Sigmoid colon (tissue), 7 donors: ENCODE data around the gene FNDC10. TPM values are rescaled to one million over a fixed set of nuclear protein-coding genes. Genes with fewer than 3 reads are reported as not detected.
A peak's percentile ranks its signal among the peaks of the same experiment; 100 is the strongest.

Source experiments
- DNase-seq: peaks from one replicate; pipeline ENCODE4 v3.0.0-alpha.2; 2019
- H3K27ac ChIP-seq, 4 donors: fragments of 200-600 bp; sonication (generic); one replicate each; pipeline ENCODE4 v1.5.1; 2016 to 2019; ENCODE audit warnings: mild to moderate bottlenecking in 1 of 4
- H3K27me3 ChIP-seq, 3 donors: fragments of 200-600 bp; sonication (generic); one replicate each; pipeline ENCODE4 v1.5.1; 2019; ENCODE audit warnings: mild to moderate bottlenecking in 1 of 3
- H3K36me3 ChIP-seq, 4 donors: fragments of 200-600 bp; sonication (generic); one replicate each; pipeline ENCODE4 v1.5.1; 2016 to 2019
- H3K4me1 ChIP-seq, 4 donors: fragments of 200-600 bp; sonication (generic); one replicate each; pipeline ENCODE4 v1.5.1; 2017 to 2019
- H3K4me3 ChIP-seq, 4 donors: fragments of 200-600 bp; sonication (generic); one replicate each; pipeline ENCODE4 v1.5.1; 2017 to 2019; ENCODE audit warnings: mild to moderate bottlenecking in 2 of 4, moderate library complexity in 1 of 4
- H3K9me3 ChIP-seq, 4 donors: fragments of 200-600 bp in 3 of 4; sonication (generic) in 3 of 4; one replicate each; pipeline versions ENCODE4 v1.5.1 to v1.6.1; 2013 to 2019
- EP300 ChIP-seq, 4 donors: sonication (generic); formaldehyde crosslinking; IDR thresholded peaks; one replicate each; pipeline ENCODE4 v1.6.1; 2017; ENCODE audit warnings: antibody characterized with exemption in 4 of 4
- POLR2A ChIP-seq, 2 donors: fragments of 450-650 bp; IDR thresholded peaks; one replicate each; pipeline ENCODE4 v1.6.1; 2016; ENCODE audit warnings: antibody characterized with exemption in 2 of 2, mild to moderate bottlenecking in 2 of 2, moderate library complexity in 2 of 2
- POLR2AphosphoS5 ChIP-seq, 4 donors: sonication (generic); formaldehyde crosslinking; IDR thresholded peaks; one replicate each; pipeline ENCODE4 v1.6.1; 2017; ENCODE audit warnings: antibody characterized with exemption in 4 of 4
- WGBS, 2 donors: extraction: QIAGEN DNeasy Blood & Tissue Kit; methylation state at CpG; one replicate each; pipeline ENCODE4 v1.1.7; 2013; 5-methylcytosine and 5-hydroxymethylcytosine counted together
- intact Hi-C: fragments of 100-400 bp; cut with DNase I; formaldehyde crosslinking; loops from one replicate; pipeline ENCODE4 v1.15.1; 2023
- polyA plus RNA-seq, 3 donors: library from polyadenylated mRNA; stranded (reverse); fragments of 200-250 nt; gene quantifications; one replicate each; pipeline ENCODE4 v1.2.3, GENCODE V29; 2013
- total RNA-seq, 4 donors: library from RNA; depleted of rRNA; stranded (reverse); fragments of >200 nt; gene quantifications; one replicate each; pipeline ENCODE4 v1.1.0, GENCODE V29; 2016
- TF ChIP-seq, protein P1 (sequence below), 4 experiments: fragments of 450-650 bp in 3 of 4; fragments of 200-600 bp in 1 of 4; IDR thresholded peaks; one replicate each; pipeline ENCODE4 v1.5.1; 2016 to 2019; ENCODE audit warnings: antibody characterized with exemption in 4 of 4, mild to moderate bottlenecking in 3 of 4, moderate library complexity in 2 of 4
- donor health status: healthy with polysubstance abuse.
- donor health status: Bipolar disorder and iron deficiency.
- donor health status: healthy.

Gene FNDC10
- total and polyA plus RNA-seq, 7 donors = 0.82 to 3.5 (median 2.2) TPM

DNA sequence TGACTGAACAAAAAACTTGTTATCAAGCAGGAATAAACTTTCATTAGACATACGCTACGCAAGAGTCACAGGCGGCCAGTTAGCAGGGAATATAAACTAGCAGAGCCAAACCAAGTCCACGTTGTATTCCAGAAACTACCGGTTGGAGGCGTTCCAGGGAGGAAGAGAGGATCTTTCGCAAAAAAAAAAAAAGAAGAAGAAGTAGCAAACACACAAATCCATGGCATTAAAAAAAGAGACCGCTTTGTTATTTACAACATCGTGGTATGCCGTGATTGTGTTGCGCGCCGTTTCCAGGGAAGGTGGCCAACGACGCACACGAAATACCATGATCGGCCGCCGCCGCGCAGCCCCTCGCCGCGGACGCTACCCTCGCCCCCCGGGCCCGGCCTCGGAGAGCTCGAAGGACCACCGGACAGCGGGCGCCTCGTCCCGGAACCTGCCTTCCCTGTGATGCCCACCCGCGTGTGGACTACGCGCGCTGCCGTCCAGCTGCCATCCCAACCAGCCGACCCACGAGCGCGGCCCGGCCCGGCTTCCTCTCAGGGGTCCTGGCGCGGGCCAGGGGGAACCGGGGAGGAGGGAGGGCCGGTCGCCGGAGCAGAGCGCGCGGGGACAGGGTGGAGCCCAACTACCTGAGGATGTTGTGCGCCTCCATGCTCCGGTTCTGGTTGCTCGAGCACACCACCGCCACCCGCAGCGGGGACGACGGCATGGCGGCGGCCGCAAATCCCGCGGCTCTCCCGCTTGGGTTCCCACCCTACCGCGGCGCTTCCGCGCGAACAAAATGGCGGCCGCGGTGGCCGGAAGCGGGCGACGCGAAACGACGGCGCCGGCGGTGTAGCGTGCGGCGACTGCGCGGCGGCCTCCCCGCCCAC is 25.9 kb downstream of the FNDC10 start:
- no peaks in the 10 kb centered on the region for H3K36me3 ChIP-seq
- 0 to 1% methylated on average over 96 of the region's 96 CpGs for WGBS, 2 donors
- H3K4me1 ChIP-seq = peaks cover 0 to 48% (median 44%) of the 10 kb centered on the region in 4 donors
- TF ChIP-seq POLR2AphosphoS5 (IDR thresholded peaks at IDR 0.05) (peak in 2 of 4 donors; percentile 16 to 18), EP300 (IDR thresholded peaks at IDR 0.05) (no peak), POLR2A (IDR thresholded peaks at IDR 0.05) (no peak)
- TF ChIP-seq, protein P1, sequence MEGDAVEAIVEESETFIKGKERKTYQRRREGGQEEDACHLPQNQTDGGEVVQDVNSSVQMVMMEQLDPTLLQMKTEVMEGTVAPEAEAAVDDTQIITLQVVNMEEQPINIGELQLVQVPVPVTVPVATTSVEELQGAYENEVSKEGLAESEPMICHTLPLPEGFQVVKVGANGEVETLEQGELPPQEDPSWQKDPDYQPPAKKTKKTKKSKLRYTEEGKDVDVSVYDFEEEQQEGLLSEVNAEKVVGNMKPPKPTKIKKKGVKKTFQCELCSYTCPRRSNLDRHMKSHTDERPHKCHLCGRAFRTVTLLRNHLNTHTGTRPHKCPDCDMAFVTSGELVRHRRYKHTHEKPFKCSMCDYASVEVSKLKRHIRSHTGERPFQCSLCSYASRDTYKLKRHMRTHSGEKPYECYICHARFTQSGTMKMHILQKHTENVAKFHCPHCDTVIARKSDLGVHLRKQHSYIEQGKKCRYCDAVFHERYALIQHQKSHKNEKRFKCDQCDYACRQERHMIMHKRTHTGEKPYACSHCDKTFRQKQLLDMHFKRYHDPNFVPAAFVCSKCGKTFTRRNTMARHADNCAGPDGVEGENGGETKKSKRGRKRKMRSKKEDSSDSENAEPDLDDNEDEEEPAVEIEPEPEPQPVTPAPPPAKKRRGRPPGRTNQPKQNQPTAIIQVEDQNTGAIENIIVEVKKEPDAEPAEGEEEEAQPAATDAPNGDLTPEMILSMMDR (IDR thresholded peaks at IDR 0.05) = peak in 1 of 4 experiments; percentile 5
- peak overlapping the region; percentile 97 to 100 (median 99) for H3K27ac ChIP-seq
- no peaks in the 10 kb centered on the region for H3K27me3 ChIP-seq
- H3K4me3 ChIP-seq = peak overlapping the region; percentile 95 to 100 (median 98)
- DNase-seq = peak; percentile 75
- H3K9me3 ChIP-seq = no peaks in the 10 kb centered on the region
- intact Hi-C loops = loop anchor here (2.0 kb wide), 1 partner anchor 41 kb away; the partner anchor contains the start of gene MIB2

DNA sequence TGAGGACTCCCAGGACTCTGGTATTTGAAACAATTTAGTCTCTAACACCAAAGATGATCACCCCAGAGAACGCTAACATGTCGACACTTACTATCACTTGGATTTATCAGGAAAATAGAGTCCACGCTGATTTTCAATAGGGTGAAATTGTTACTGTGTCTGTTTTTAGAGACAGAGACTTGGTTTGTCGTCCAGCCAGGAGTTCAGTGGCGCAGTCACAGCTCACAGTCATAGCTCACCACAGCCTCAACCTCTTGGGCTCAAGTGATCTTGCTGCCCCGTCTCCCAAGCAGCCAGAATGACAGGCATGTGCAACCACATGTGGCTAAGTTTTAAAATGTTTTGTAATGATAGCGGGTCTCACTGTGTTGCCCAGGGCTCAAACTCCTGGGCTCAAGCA is 30.6 kb downstream of the FNDC10 start:
- H3K4me3 ChIP-seq = no peak overlapping the region
- intact Hi-C loops = no loop called here
- peaks cover 0 to 60% (median 55%) of the 10 kb centered on the region in 4 donors for H3K4me1 ChIP-seq
- no peaks in the 10 kb centered on the region for H3K27me3 ChIP-seq
- no peak for TF ChIP-seq EP300 (IDR thresholded peaks at IDR 0.05)
- no peak for TF ChIP-seq POLR2AphosphoS5 (IDR thresholded peaks at IDR 0.05)
- TF ChIP-seq, protein P1 (IDR thresholded peaks at IDR 0.05) = no peak
- TF ChIP-seq POLR2A (IDR thresholded peaks at IDR 0.05) = no peak
- H3K36me3 ChIP-seq = peaks cover 3 to 9% (median 7%) of the 10 kb centered on the region in 4 donors
- no peak for DNase-seq
- no peaks in the 10 kb centered on the region for H3K9me3 ChIP-seq
- WGBS, 2 donors = 88 to 92% methylated on average over 7 of the region's 7 CpGs
- no peak overlapping the region for H3K27ac ChIP-seq

DNA sequence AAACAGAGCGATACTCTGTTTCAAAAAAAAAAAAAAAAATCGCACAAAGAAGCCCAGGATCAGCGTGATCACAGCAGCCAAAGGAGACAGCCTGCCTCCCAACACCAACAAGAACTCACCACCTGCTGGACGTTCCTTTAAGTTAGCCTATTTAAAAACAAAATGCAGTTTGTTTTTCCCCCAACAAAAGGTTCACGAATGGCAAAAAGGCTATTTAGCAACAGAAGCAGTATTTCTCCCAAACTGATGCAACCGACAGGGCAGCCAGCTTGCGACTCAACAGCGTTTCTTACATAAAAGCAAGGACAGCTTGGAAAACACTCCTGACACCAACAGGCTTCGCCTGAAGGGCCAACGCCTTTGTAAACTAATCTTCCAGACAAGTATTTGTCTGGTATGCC is 32.0 kb downstream of the FNDC10 start:
- intact Hi-C loops = no loop called here
- TF ChIP-seq EP300 (IDR thresholded peaks at IDR 0.05) (no peak), POLR2A (IDR thresholded peaks at IDR 0.05) (no peak), POLR2AphosphoS5 (IDR thresholded peaks at IDR 0.05) (no peak)
- TF ChIP-seq, protein P1 (IDR thresholded peaks at IDR 0.05) = no peak
- WGBS, 2 donors = 75 to 81% methylated on average over 10 of the region's 10 CpGs
- H3K4me3 ChIP-seq = no peak overlapping the region
- H3K36me3 ChIP-seq = peaks cover 15 to 21% (median 19%) of the 10 kb centered on the region in 4 donors
- no peaks in the 10 kb centered on the region for H3K27me3 ChIP-seq
- peak; percentile 66 for DNase-seq
- H3K27ac ChIP-seq = peak overlapping the region in 1 of 4 donors; percentile 31
- H3K9me3 ChIP-seq = no peaks in the 10 kb centered on the region
- H3K4me1 ChIP-seq = peaks cover 0 to 51% (median 46%) of the 10 kb centered on the region in 4 donors

DNA sequence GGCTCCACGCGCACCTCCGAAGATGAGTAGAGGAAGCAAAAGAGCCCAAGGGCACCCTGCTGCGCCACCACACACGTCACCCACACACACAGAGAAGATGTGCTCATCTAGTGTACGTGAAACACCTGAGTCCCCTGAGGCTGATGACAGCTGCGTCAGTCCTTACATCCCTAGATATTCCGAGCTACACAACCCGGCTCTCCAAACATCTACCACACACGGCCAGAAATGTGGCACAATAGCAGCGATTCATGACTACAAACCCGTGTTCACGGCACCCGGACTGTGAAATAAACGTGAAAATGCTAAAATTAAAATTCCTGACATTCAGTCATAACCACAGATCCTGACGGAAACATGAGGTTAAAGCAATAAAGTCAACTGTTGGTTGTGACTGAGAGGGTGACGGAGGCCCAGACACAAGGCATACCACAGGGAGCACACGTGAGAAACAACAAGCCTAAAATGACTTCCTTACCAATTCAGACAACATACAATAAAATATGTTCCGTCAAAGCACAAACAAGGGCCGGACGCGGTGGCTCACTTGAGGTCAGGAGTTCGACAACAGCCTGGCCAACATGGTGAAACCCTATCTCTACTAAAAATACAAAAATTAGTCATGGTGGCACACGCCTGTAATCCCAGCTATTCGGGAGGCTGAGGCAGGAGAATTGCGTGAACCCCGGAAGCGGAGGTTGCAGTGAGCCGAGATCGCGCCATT is 32.6 kb downstream of the FNDC10 start:
- peaks cover 20 to 27% (median 24%) of the 10 kb centered on the region in 4 donors for H3K36me3 ChIP-seq
- H3K4me1 ChIP-seq = peaks cover 0 to 45% (median 40%) of the 10 kb centered on the region in 4 donors
- no peak for DNase-seq
- no peaks in the 10 kb centered on the region for H3K27me3 ChIP-seq
- intact Hi-C loops = no loop called here
- 90 to 91% methylated on average over 31 of the region's 31 CpGs for WGBS, 2 donors
- H3K27ac ChIP-seq = peak overlapping the region in 1 of 4 donors; percentile 31
- H3K4me3 ChIP-seq = no peak overlapping the region
- no peaks in the 10 kb centered on the region for H3K9me3 ChIP-seq
- no peak for TF ChIP-seq POLR2AphosphoS5 (IDR thresholded peaks at IDR 0.05)
- no peak for TF ChIP-seq POLR2A (IDR thresholded peaks at IDR 0.05)
- TF ChIP-seq EP300 (IDR thresholded peaks at IDR 0.05) = no peak
- TF ChIP-seq, protein P1 (IDR thresholded peaks at IDR 0.05) = no peak
